ENCODE data around the gene SMCO2.

The SMCO2 gene

DNA sequence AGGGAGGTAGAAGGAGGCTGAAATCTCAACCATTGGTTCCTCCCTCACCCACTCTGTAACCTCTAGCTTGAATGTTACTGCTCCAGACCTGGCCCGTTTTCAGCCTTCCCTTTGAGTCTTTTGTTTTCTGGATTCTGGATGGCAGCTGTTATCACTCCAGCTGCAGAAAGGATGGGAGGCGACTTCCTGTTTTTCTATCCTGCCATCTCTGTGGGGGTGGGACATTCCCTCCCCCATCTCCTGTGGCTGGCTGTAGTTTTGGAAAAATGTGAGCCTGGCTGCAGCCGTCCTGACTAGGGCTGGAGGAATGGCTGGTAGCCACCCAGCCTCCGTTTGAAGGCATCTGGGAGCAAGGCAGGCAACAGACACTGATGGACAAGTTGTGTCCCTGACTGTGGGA, 74.5 kb downstream of the SMCO2 start:
- H3K4me1 Mint-ChIP-seq = peaks cover 34% of the 10 kb centered on the region
- H3K36me3 Mint-ChIP-seq (ENCODE audit: low read depth) = no peaks in the 10 kb centered on the region
- H3K27ac Mint-ChIP-seq = no peak overlapping the region
- H3K4me3 Mint-ChIP-seq = no peak overlapping the region
- H3K27me3 Mint-ChIP-seq = peaks cover 36% of the 10 kb centered on the region
- no peak for DNase-seq
- H3K9me3 Mint-ChIP-seq = no peaks in the 10 kb centered on the region
- ATAC-seq = no peak

DNA sequence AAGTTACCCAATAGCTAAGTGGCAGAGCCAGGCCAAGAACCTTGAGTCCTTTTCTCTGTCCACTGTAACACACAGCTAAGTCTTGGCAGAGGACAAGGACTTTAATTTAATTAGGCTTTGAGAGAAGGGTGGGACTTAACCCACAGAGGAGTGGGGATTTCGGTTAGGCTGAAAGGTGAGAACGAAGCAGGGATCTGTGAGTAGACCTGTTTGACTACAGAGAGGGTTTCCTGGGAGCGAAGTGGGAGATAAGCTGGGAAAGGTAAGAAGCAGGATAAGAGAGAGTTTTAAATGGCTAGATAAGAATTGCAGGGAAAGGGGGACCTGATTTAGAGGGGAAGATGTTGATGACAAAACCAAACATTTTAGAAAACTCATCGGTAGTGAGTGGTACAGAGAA, 75.4 kb downstream of the SMCO2 start:
- Mint-ChIP-seq H3K36me3 (ENCODE audit: low read depth) (no peaks in the 10 kb centered on the region), H3K27ac (peak overlapping the region; percentile 1), H3K4me1 (peaks cover 34% of the 10 kb centered on the region), H3K27me3 (peaks cover 30% of the 10 kb centered on the region), H3K4me3 (no peak overlapping the region), H3K9me3 (no peaks in the 10 kb centered on the region)
- DNase-seq (no peak), ATAC-seq (no peak)

DNA sequence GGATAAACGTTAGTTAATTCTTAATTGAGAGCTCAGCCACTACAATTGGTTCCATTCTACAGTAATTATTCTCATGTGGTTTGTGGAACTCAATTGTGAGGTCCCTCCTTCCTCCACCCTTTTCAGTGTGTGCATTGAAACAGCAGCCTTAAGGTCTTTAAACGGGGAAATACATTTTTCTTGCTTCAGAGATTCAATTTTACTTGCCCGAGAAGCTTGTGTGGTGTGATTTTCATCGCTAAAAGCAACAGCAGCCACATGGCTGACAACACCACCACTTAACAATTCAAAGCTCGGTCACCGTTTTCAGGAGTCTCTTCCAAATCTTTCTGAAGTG, 76.7 kb downstream of the SMCO2 start:
- Mint-ChIP-seq H3K27ac (peak overlapping the region; percentile 90), H3K27me3 (peaks cover 26% of the 10 kb centered on the region), H3K4me1 (peaks cover 34% of the 10 kb centered on the region), H3K4me3 (peak overlapping the region; percentile 94), H3K36me3 (ENCODE audit: low read depth) (no peaks in the 10 kb centered on the region), H3K9me3 (no peaks in the 10 kb centered on the region)
- ATAC-seq (no peak), DNase-seq (no peak)

DNA sequence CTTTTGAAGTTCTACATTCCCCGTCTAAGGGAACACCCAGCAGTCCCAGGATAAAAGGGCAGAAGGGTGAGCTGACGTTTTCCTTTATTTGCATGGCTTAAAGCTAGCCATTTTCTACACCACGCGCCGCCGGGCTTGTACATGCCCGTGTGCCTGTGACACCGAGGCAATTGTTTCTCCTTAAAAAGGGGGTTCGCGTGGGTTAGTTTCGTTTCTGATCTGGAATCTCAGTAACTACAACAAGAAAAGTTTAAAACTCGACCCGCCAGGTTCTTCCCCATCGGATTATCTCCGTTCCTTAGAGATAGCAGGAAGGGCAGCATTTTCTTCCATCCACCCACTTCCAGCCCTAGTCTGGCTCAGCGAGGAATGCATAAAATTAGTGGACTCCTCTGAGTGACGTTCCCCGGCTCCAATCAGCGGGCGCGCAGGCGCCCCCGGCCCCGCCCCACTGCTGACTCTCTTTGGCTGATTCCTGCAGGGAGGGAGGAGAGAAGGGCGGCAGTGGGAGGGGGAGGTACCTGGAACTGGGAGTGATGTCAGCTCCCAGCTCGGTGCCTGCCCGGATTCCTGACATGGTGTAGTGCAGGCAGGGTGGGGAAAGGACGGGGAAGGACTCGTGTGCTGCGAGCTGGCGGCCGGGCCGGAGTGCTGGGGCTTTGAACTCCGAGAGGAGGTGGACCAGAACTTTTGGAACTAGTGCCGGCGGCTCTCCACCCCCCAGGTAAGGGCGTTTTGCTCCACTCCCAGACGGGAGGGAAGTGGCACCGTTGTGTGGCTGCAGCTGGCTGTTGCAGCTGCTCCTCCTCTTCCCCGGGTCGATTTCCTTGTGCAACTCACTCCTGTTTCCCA, 77.3 kb downstream of the SMCO2 start, which contains the start of gene PPFIBP1:
PPFIBP1 (plus strand) TSS at position 565 of the 852 bp plus-strand sequence. CDS start 109,191 bp downstream, outside the sequence.
- Mint-ChIP-seq H3K27me3 (peaks cover 25% of the 10 kb centered on the region), H3K4me1 (peaks cover 34% of the 10 kb centered on the region), H3K36me3 (ENCODE audit: low read depth) (no peaks in the 10 kb centered on the region), H3K27ac (peak within 1 kb of the TSS; percentile 90), H3K4me3 (peak within 1 kb of the TSS; percentile 94), H3K9me3 (no peaks in the 10 kb centered on the region)
- peak; percentile 97 for ATAC-seq
- peak; percentile 100 for DNase-seq

DNA sequence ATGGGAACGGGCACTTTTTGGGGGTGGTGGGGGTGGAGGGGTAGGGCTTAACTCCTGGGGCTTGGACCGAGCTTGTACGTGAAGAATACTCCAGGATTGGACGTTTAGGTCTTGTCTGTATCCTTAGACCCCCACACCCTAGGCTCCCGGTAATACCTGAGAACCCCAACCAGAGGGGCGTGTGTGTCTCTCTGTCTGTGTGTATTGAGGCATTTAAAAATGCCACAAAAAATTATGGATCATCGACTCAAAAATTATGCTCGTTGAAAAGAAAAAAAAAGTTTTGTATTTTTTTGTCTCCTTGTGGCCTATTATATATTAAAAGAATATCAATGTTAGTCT, 77.9 kb downstream of the SMCO2 start:
- peak; percentile 3 for ATAC-seq
- Mint-ChIP-seq H3K27me3 (peaks cover 23% of the 10 kb centered on the region), H3K4me3 (peak overlapping the region; percentile 94), H3K27ac (peak overlapping the region; percentile 90), H3K9me3 (no peaks in the 10 kb centered on the region), H3K4me1 (peaks cover 34% of the 10 kb centered on the region), H3K36me3 (ENCODE audit: low read depth) (no peaks in the 10 kb centered on the region)
- DNase-seq = no peak

DNA sequence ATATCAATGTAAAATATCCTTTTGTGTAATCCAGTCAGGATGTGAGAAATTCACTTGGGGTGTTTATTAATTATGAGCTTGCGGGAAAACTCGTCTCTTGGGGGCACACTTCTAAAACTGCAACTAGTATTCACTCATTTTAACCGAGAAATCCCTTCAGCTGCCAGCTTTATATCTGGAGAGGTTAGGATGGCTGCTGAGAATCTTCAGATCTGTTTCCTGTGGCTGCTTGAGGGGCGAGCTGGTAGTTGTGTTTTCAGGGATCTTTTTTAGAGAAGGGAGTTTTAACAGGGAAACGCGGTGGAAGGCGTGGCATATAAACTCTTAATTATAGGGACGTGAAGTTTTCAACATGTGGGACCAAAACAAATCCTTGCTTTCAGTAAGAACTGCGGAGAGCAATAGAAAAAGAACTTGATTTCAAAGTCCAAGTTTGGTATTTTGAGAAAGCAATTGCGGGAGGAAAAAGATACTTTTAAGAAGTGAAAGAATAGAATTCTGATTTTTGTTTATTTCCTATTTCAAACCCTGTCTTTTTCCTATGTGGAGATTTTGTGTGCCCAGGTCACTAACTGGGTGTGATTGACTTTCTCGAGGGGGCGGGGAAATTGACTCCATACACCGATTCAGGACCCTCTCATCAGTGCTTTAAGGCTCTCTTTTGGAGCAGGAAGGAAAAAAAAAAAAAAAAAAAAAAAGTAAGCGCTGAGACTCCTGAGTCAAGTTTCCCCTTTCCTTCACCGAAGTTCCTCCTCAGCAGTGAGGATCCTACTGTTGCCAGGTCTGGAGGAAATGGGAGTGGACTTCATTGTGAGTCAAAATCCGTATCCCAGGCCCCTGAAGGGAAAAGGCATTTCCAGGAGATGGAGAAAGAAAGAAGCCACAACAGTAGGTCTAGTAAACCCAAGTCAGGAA, 78.6 kb downstream of the SMCO2 start:
- Mint-ChIP-seq H3K27ac (peak overlapping the region; percentile 23), H3K36me3 (ENCODE audit: low read depth) (no peaks in the 10 kb centered on the region), H3K27me3 (peaks cover 17% of the 10 kb centered on the region), H3K9me3 (no peaks in the 10 kb centered on the region), H3K4me1 (peaks cover 39% of the 10 kb centered on the region), H3K4me3 (peak overlapping the region; percentile 94)
- no peak for DNase-seq
- no peak for ATAC-seq

DNA sequence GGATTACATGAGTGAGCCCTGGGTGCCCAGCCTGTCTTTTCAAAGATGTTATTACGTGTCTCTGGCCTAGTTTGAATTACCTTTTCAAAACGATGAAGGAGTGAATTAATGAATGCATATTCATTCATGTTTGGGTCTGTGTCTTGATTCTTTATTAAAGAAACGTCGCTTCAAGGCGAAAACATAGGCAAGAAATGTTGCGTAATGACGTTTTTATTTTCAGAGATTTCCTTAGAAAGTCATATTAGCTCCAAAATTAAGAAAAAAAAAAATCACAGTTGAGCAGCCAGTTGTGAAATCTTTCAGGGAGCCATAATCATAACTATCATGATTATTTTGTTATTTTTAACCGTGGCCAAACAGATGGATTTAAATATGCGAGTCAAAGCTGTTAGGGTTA, 81.0 kb downstream of the SMCO2 start:
- DNase-seq (no peak), ATAC-seq (no peak)
- Mint-ChIP-seq H3K9me3 (no peaks in the 10 kb centered on the region), H3K27ac (no peak overlapping the region), H3K4me1 (peaks cover 48% of the 10 kb centered on the region), H3K27me3 (peaks cover 8% of the 10 kb centered on the region), H3K36me3 (ENCODE audit: low read depth) (no peaks in the 10 kb centered on the region), H3K4me3 (no peak overlapping the region)

DNA sequence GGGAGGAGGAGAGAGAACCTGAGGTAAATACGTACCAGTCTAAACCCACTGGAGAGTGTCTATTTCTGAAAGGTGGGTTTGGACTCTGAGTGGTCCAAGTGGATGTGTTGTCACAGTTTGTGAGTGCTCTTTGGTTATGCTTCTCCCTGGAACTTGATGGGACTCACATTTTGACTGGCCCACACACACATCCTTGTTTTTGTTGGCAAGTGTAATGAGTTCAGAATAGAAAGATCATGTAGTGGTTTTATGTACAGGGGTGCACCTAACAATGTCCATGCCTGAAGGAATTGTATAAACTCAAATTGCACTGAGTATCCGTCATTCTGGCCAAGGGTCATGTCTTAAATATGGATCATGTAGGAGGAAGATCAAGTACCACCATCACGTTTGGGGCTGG, 82.3 kb downstream of the SMCO2 start:
- no peak for DNase-seq
- Mint-ChIP-seq H3K4me1 (peaks cover 46% of the 10 kb centered on the region), H3K4me3 (no peak overlapping the region), H3K36me3 (ENCODE audit: low read depth) (no peaks in the 10 kb centered on the region), H3K27ac (no peak overlapping the region), H3K9me3 (no peaks in the 10 kb centered on the region), H3K27me3 (peaks cover 8% of the 10 kb centered on the region)
- ATAC-seq = no peak

DNA sequence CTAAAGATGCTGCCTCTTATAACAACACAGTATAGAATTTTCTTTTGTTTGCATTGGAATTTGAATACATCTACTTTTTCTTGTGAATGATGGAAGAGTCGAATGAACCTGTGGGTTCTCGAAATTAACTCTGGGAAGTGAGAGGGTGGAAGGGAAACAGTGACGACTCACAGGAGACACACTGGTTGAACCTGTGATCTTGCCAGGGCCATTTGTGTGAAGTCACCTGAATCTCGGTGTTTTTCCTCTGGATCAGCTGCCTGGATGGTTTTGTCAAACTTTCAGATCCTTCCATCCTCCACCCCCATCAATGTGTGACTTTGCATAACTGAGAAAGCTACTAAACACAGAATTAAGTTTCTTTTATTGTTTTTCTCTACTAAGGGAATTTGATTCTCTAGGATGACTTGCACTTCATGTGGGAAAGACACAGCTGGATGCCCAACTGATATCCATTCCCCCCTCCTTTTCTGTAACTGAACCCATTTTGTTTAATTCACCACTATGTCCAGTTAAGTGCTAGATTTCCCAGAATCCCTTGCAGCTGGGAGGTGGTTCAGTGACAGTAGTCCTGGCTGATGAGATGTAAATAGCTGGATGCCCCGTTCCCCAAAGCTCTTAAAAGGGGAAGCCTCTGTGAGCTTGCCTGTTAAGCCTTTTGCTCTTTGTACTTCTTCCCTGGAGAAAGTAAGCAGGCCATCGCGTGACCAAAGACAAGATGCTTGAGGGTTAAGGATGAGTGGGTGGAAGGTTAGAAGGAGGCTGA, 83.8 kb downstream of the SMCO2 start:
- H3K4me3 Mint-ChIP-seq = no peak overlapping the region

DNA sequence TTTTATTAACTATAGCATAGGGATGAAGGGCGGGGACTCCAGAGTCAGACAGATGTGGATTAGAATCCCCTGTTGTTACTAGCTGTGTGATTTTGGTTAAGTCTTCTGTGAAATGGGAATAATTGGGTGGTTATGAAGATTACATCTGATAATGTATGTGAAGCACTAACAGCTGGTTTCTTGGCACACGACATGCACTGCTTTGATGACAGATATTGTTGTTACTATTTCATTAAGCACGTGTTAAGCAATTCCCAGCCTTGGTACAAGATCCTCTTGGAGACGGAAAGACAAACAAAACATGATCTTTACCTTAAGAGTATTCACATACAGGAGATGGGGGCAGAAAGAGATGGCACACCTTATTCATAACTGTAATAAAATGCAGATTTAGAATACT, 85.4 kb downstream of the SMCO2 start:
- Mint-ChIP-seq H3K27me3 (peaks cover 2% of the 10 kb centered on the region), H3K36me3 (ENCODE audit: low read depth) (peaks cover 3% of the 10 kb centered on the region), H3K9me3 (no peaks in the 10 kb centered on the region), H3K4me1 (peaks cover 51% of the 10 kb centered on the region), H3K4me3 (no peak overlapping the region), H3K27ac (no peak overlapping the region)
- DNase-seq (no peak), ATAC-seq (no peak)

More for the DNA sequence above, 83.8 kb downstream of the SMCO2 start:
- peaks cover 50% of the 10 kb centered on the region for H3K4me1 Mint-ChIP-seq
- H3K27me3 Mint-ChIP-seq = peaks cover 3% of the 10 kb centered on the region
- no peaks in the 10 kb centered on the region for H3K9me3 Mint-ChIP-seq
- DNase-seq = no peak
- no peak for ATAC-seq
- H3K27ac Mint-ChIP-seq = peak overlapping the region; percentile 29
- H3K36me3 Mint-ChIP-seq (ENCODE audit: low read depth) = peaks cover 2% of the 10 kb centered on the region

DNA sequence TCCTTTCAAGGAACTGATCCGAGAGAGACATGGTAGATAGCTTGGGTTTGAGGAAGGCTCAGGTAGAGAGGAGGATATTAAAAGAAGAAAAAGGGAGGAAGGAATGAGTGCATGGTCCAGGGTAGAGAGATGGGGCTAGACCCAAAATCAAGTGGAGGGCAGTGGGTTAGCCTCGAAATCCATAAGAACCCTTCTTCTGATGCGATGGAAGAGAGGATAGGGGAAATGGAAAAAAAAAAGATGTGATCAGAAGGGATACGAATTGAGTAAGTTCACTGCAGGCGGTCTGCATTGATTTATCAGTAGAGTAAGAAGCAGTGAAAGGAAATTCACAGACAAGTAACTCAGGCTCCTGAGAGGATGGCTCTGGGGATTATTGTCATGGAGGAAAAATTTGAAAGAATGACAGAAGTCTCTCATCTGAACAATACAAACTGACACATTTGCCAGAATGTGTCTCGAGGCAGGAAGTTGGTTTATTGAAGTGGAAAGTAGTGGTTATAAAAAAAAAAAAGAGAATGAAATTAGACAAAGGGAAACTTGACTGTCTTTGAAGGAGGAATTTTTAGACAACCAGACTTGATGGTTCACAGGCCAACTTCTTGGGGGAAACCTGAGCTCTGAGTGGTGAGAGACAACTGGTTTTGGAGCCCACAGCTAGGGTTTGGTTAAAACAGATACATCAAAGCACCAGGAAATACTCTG, 87.7 kb downstream of the SMCO2 start:
- no peaks in the 10 kb centered on the region for H3K9me3 Mint-ChIP-seq
- peak overlapping the region; percentile 40 for H3K4me3 Mint-ChIP-seq
- DNase-seq (peak; percentile 32), ATAC-seq (peak; percentile 91)
- H3K27me3 Mint-ChIP-seq = peaks cover 2% of the 10 kb centered on the region
- peak overlapping the region; percentile 80 for H3K27ac Mint-ChIP-seq
- peaks cover 64% of the 10 kb centered on the region for H3K4me1 Mint-ChIP-seq
- peaks cover 4% of the 10 kb centered on the region for H3K36me3 Mint-ChIP-seq (ENCODE audit: low read depth)

DNA sequence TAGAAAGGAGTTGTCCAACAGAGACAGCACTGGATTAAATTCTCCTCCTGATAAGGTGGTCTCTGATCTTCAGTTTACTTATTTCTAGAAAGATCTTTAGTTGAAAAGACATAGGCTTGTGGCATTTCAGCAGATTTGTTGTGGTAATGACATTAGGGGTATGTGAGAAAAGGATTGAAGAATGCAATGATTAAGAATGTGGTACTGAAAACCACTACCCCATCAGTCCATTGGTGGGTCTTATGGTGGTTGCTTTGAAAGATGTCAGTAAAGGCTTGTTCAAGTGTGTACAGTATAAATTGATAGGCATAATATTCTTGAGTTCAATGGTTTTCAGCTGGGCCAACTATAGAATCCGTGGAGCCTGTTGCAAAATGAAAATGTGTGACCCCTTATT, 88.2 kb downstream of the SMCO2 start:
- ATAC-seq (peak; percentile 73), DNase-seq (no peak)
- Mint-ChIP-seq H3K27me3 (peaks cover 2% of the 10 kb centered on the region), H3K4me3 (peak overlapping the region; percentile 40), H3K4me1 (peaks cover 62% of the 10 kb centered on the region), H3K27ac (peak overlapping the region; percentile 80), H3K36me3 (ENCODE audit: low read depth) (peaks cover 4% of the 10 kb centered on the region), H3K9me3 (no peaks in the 10 kb centered on the region)

DNA sequence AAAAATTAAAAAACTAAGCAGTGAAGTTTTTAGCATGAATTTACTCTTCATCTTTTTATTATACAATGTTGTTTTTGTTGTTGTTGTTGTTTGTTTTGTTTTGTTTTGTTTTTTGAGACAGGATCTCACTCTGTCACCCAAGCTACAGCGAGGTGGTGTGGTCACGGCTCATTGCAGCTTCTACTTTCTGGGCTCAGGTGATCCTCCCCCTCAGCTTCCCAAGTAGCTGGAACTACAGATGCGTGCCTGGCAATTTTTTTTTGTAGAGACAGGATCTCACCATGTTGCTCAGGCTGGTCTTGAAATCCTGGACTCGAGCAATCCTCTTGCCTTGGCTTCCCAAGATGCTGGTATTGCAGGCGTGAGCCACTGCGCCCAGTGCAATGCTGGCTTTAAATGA, 88.8 kb downstream of the SMCO2 start:
- Mint-ChIP-seq H3K36me3 (ENCODE audit: low read depth) (peaks cover 4% of the 10 kb centered on the region), H3K4me3 (no peak overlapping the region), H3K27me3 (peaks cover 2% of the 10 kb centered on the region), H3K9me3 (no peaks in the 10 kb centered on the region), H3K27ac (no peak overlapping the region), H3K4me1 (peaks cover 56% of the 10 kb centered on the region)
- ATAC-seq = no peak
- DNase-seq = no peak
